GM08714 (cell line): ENCODE results near the gene KRTAP4-11.

Source experiments
- H3K4me3 ChIP-seq: fragments of 200-500 bp; sonication (Bioruptor generic); 2 replicates; pipeline ENCODE4 v1.5.1; 2014; ENCODE audit warnings: mild to moderate bottlenecking, low read length, inconsistent platforms
- ZNF274 ChIP-seq: IDR thresholded peaks from 2 replicates; pipeline ENCODE4 v1.6.1; 2012; ENCODE audit warnings: mild to moderate bottlenecking, low read depth, low read length

KRTAP4-11 gene

GRCh38 chr17:41073676-41074075 is 44.5 kb downstream of the KRTAP4-11 start:
- TF ChIP-seq ZNF274 = no peak
- no peak overlapping the region for H3K4me3 ChIP-seq

- no peak for TF ChIP-seq ZNF274
- no peak overlapping the region for H3K4me3 ChIP-seq
These were observed 46.4 kb downstream of the KRTAP4-11 start for GRCh38 chr17:41071606-41072360.

- TF ChIP-seq ZNF274 = no peak
- H3K4me3 ChIP-seq = no peak overlapping the region
These were observed 49.1 kb downstream of the KRTAP4-11 start for GRCh38 chr17:41069031-41069430.

- H3K4me3 ChIP-seq = no peak overlapping the region
- no peak for TF ChIP-seq ZNF274
These were observed 50.9 kb downstream of the KRTAP4-11 start for GRCh38 chr17:41067281-41067680.
